ENCODE data around the gene PGM2L1.
"Not testable (repeated sequence)": the region's sequence is repeated elsewhere in the genome, so short reads cannot be mapped to it uniquely, and the experiment has no call there.

Gene PGM2L1

DNA sequence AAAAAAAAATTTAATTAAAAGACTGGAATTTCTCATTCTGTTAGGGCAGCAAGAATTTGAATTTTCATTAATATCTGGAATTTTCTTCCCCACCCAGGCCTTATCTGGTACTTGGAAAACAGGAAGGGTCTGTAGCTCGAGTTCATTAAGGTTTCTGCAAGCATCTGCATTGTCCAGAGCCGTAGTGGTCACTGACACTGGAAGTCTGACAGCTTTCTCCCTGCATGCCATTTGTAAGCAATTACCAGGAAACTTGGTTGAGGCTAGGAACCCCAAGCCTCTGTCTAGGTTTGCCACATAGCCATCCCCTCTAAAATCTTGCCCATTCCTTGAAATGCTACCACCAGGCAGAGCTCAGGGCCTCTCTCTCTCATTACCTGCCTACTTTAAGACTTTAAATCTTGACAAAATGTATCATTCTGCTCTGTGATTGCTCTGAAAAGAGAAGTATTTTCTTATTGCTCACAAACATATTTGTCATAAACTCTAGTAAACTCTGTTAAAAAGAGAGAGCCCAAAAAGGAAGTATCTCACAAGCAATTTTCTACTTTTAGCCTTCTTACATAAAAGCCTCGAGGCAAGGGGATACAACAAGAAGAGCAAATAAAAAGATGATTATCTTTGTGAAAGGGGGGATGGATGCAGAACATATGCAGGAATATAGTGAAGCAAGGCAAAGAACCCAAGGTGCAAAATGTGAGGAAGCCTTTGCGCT is 5.5 kb upstream of the PGM2L1 start:
- no peak for DNase-seq (ENCODE audit: low read depth in 1 of 2, low spot score in 1 of 2)

DNA sequence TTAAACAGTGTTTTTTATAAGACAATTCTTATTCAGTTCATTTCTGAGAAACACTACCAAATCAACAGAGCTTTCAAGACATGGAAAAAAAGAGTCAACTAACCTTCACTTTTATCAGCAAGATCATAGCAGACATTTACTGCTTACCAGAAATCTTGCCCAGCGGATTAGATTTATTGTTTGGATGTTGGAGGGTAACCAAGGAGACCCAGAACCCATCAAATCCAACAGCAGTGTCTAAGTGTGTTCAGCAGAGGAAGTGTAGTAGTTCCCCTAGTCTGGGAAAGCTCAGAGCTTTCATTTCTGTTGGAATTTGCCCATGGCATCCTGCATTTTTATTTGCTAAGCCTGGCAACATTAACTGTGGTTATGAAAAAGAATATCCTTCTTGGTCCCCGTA is 2.4 kb upstream of the PGM2L1 start:
- DNase-seq (ENCODE audit: low read depth in 1 of 2, low spot score in 1 of 2), result no peak

- DNase-seq (ENCODE audit: low read depth in 1 of 2, low spot score in 1 of 2), result peak; percentile 5 to 12
Observed at GRCh38 chr11:74397501-74398243, 561 bp downstream of the PGM2L1 start.

GRCh38 chr11:74392256-74392655 is 6.0 kb downstream of the PGM2L1 start:
- no peak for DNase-seq (ENCODE audit: low read depth in 1 of 2, low spot score in 1 of 2)

DNA sequence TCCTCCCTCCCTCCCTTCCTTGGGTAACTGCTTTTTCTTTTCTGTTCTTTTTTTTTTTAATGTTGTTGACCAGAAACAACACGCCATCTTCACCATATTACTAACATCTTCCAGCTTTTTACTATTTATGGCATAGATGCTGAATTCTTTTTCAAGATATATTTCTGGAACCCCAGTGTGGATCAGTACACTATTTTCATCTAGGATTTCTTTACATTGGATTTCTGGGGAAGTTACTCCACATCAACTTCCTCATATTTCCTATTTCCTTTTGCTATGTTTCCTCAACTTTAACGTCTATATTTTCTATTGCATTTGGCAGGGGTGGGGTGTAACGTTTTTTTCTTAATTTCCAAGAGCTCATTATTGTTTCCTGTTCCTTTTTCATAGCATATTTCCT is 7.0 kb downstream of the PGM2L1 start:
- DNase-seq (ENCODE audit: low read depth in 1 of 2, low spot score in 1 of 2), result no peak

DNA sequence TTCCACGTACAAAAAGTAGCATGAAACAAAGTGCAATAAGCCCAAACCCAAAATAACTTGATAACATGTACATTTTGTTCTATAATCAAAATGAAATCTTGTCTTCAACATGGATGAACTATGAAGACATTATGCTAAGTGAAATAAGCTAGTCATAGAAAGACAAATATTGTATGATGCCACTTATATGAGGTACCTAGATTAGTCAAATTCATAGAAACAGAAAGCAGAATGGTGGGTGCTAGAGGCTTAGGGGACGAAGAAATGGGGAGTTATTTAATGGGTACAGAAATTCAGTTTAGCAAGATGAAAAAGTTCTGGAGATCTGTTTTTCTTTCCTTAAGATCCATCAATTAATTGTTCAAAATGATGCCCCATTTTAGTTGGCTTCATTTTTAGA is 7.5 kb downstream of the PGM2L1 start:
- DNase-seq (ENCODE audit: low read depth in 1 of 2, low spot score in 1 of 2), result no peak

- peak; percentile 13 to 20 for DNase-seq (ENCODE audit: low read depth in 1 of 2, low spot score in 1 of 2)
Observed at GRCh38 chr11:74388678-74389327, 9.4 kb downstream of the PGM2L1 start.

DNA sequence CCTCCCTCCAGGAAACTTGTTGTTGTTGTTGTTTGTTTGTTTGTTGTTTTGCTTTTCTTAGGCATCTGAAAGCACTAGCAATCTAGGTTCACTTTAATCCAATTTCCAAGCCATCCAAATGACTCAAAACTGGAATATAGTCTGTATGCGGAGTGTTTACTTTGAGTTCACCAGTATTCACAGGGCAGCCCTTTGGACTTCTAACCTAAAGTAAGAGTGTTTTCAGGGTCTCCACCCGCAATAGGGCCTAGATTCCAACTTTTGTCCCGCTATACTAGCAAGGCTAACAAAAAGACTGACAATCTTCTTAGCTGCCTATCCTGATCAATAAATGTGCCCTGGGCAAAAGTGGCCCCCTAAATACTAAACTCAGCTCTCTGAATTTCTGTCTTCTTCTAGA is 13.6 kb downstream of the PGM2L1 start:
- DNase-seq (ENCODE audit: low read depth in 1 of 2, low spot score in 1 of 2), result no peak

GRCh38 chr11:74380746-74381439 is 17.3 kb downstream of the PGM2L1 start:
- no peak for DNase-seq (ENCODE audit: low read depth in 1 of 2, low spot score in 1 of 2)

DNA sequence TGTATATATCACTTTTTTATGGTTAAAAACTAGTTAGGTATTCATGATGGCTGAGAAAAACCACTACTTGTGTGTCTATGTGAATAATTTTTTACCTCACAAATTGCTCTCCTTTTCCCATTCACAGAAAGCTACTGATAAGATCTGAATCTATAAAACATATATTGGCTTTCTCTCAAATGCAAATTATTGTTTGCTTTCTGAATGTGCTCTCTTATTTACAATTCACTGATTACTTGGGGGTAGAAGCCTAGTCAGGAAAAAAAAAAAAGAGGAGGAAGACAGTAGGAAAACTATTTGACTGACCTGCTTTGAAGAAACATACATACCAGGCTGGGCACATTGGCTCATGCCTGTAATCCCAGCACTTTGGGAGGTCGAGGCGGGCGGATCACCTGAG is 20.5 kb downstream of the PGM2L1 start:
- DNase-seq (ENCODE audit: low read depth in 1 of 2, low spot score in 1 of 2), result no peak

DNA sequence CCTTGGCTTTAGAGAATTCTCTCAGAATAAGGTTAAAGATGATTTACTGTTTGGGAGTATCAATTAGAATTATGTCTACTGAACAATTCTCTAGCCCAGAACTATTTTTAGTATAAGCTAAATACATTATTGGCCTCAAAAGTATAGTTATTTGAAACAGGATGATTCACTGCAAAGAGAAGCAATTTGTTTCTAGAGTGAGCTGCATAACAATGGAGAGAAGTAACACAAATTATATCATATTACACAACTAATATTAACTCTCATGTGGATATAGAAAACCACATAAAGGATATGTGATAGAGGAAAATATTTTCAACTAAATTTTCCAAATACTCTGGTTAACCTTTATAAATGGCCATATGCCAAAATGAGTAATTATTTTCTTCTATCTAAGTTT is 24.9 kb downstream of the PGM2L1 start:
- DNase-seq (ENCODE audit: low read depth in 1 of 2, low spot score in 1 of 2), result no peak

DNA sequence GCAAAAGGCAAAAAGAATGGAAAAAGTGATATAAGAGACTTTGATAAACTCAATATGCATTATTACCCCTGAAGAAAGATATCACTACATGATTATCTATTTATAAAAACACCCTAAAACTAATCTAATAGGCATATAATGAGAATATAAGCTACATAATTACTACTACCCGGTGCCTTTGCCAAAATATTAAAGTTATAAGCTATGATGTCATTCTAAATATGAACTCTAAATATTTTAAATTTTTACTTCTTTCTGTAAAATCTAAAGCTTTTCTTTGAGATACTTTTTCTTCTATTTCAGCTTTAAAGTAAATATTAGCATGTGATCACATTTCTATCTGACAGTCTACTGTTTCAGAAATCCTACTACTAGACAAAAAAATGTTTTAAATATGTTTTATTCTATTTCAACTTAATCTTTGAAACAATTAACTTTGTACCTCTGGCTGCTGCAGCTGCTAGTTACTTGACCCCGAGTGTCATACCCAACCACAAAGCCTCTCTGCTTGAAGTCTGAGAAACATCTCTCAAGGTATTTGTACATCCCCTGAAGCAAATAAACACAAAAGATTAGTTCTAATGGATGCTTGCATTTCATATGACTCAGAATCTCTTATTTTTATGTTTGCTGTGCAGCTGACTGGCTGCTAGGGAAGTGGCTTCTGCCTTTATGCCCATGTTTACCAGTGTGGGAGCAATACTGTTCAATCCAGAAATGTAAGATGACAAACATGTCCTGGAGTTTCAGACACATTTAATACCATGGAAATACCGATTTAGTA is 26.8 kb downstream of the PGM2L1 start:
- no peak for DNase-seq (ENCODE audit: low read depth in 1 of 2, low spot score in 1 of 2)

- no peak for DNase-seq (ENCODE audit: low read depth in 1 of 2, low spot score in 1 of 2)
Observed at GRCh38 chr11:74370123-74370522, 28.1 kb downstream of the PGM2L1 start.

DNA sequence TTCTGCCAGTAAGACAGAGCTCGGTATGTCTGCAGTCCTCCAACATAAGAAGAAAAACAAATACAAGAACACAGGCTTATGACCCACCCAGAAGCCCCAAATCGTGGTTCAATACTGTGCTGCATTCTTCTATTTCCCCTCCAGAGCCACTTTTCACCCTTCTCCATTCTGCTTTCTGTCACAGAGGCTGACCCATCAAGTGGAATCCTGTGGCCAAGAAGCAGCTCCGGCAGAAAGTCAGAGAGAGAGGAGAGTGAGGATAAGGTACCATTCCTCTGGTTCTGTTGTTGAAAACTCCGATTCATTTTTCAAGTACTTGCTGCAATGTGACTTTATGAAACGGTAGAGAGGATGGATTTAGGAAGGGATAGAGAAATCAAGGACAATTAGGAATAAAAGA is 30.4 kb downstream of the PGM2L1 start:
- no peak for DNase-seq (ENCODE audit: low read depth in 1 of 2, low spot score in 1 of 2)

DNA sequence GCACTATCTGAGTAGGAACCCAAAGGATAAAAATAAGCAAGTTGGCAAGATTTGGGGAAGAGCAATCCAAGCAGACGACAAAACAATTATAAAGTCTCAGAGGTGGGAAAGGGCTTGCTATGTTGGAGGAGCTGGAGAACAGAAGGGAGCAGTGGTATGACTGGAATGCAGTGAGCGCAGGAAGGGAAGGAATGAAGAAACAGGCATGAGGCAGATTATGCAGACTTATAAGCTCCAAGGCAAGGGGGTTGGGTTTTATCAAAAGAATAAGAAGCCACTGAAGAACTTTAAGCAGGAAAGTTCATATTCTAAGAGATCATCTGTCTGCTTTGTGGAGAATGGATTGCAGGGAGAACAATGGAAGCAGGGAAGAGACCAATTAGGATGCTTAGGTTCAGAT is 31.7 kb downstream of the PGM2L1 start:
- DNase-seq (ENCODE audit: low read depth in 1 of 2, low spot score in 1 of 2), result no peak

DNA sequence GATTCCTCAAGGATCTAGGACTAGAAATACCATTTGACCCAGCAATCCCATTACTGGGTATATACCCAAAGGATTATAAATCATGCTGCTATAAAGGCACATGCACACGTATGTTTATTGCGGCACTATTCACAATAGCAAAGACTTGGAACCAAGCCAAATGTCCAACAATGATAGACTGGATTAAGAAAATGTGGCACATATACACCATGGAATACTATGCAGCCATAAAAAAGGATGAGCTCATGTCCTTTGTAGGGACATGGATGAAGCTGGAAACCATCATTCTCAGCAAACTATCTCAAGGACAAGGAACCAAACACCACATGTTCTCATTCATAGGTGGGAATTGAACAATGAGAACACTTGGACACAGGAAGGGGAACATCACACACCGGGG is 32.4 kb downstream of the PGM2L1 start:
- not testable (repeated sequence) for DNase-seq (ENCODE audit: low read depth in 1 of 2, low spot score in 1 of 2)

GRCh38 chr11:74357449-74357848 is 40.8 kb downstream of the PGM2L1 start:
- no peak for DNase-seq (ENCODE audit: low read depth in 1 of 2, low spot score in 1 of 2)

GRCh38 chr11:74355626-74356025 is 42.6 kb downstream of the PGM2L1 start:
- no peak for DNase-seq (ENCODE audit: low read depth in 1 of 2, low spot score in 1 of 2)

- DNase-seq (ENCODE audit: low read depth in 1 of 2, low spot score in 1 of 2), result no peak
Observed at GRCh38 chr11:74354036-74354435, 44.2 kb downstream of the PGM2L1 start.

GRCh38 chr11:74347381-74347780 is 50.9 kb downstream of the PGM2L1 start:
- no peak for DNase-seq (ENCODE audit: low read depth in 1 of 2, low spot score in 1 of 2)

DNA sequence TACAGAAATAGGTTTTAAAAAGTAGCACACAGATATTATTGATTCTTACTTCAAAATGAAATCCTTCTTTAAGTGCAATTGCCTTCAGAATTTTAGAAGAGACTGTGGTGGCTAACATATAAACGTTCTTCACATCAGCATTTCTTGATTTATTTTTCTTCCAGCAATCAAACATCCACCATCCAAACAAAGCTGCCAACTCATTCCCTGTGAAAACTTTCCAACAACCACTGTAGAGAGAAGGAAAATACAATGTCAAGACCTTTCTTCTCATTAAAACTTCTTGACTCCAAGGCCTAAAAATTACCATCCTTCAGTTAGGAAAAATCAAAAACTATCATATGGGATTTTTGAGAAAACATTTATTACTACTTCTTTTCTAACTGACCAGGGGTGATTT is 52.8 kb downstream of the PGM2L1 start:
- DNase-seq (ENCODE audit: low read depth in 1 of 2, low spot score in 1 of 2), result no peak

Measured in stimulated activated CD4-positive, alpha-beta T cell treated with anti-CD3 and anti-CD28 coated beads, Interleukin-15, amount 100 ng/mL, for 1 hour (primary cell).